Measurements from ENCODE around the gene EHMT1. TPM values are rescaled to one million over a fixed set of nuclear protein-coding genes. Genes with fewer than 3 reads are reported as not detected.

EHMT1 gene
- total and polyA plus RNA-seq, 2 of the 13 experiments (the other 11 are each of a cell fraction or from before 2014, with no cell fraction given): 23.0 to 27.1 TPM

GRCh38 chr9:137723783-137724445, 105.1 kb downstream of the EHMT1 start:
- no peak for FAIRE-seq
- CTCF ChIA-PET (ENCODE audit: low intra/inter-chr PET ratio, low total read pairs): no interaction called here
- POLR2A ChIA-PET: no interaction called here
- TF ChIP-seq MED13 (CRISPR knock-in tag; IDR thresholded peaks at IDR 0.05): no peak
- TF ChIP-seq ZNF772 (CRISPR knock-in tag; IDR thresholded peaks at IDR 0.05): no peak
- TF ChIP-seq POGK (CRISPR knock-in tag; conservative IDR thresholded peaks at IDR 0.05): no peak
- TF ChIP-seq ZNF737 (CRISPR knock-in tag; IDR thresholded peaks at IDR 0.05; ENCODE audit: borderline replicate concordance): no peak
- TF ChIP-seq DDIT3 (CRISPR knock-in tag; IDR thresholded peaks at IDR 0.05): no peak
- TF ChIP-seq SIN3B (IDR thresholded peaks at IDR 0.05; ENCODE audit: low read length): no peak
- no peak for TF ChIP-seq RORA (CRISPR knock-in tag; IDR thresholded peaks at IDR 0.05)
- TF ChIP-seq ZNF546 (CRISPR knock-in tag; conservative IDR thresholded peaks at IDR 0.05): no peak
- no peak for TF ChIP-seq RERE (CRISPR knock-in tag; IDR thresholded peaks at IDR 0.05; ENCODE audit: low read depth)
- TF ChIP-seq MAX (IDR thresholded peaks at IDR 0.05): no peak
- TF ChIP-seq MED1 (CRISPR knock-in tag; IDR thresholded peaks at IDR 0.05): no peak
- no peak for TF ChIP-seq PHF8 (CRISPR knock-in tag; IDR thresholded peaks at IDR 0.05)

More at GRCh38 chr9:137723783-137724445, 105.1 kb downstream of the EHMT1 start:
- 96% methylated on average over 9 of the region's 15 CpGs for WGBS (ENCODE audit: low lambda C conversion rate)
- intact Hi-C loops (cut with micrococcal nuclease; ENCODE audit: unreplicated experiment): no loop called here
- Histone ChIP-seq H4K20me1 (ENCODE audit: insufficient read depth, low read length) (no peaks in the 10 kb centered on the region), H3K4me3 (replicated peaks in 1 of 3; ENCODE audit: insufficient read depth in 1 of 3, low read depth in 2 of 3, low read length in 3 of 3) (no peak overlapping the region), H3K79me2 (ENCODE audit: insufficient read depth, low read length) (peaks cover 3% of the 10 kb centered on the region), H3K4me2 (ENCODE audit: low read depth, low read length) (no peak overlapping the region), H2AFZ (ENCODE audit: low read length) (no peak overlapping the region), H3K9ac (ENCODE audit: insufficient read depth, low read depth, low read length) (no peak overlapping the region), H3K36me3 (replicated peaks in 1 of 2; ENCODE audit: control insufficient read depth in 1 of 2, insufficient read depth in 2 of 2, low read length in 2 of 2) (peaks cover 12 to 33% of the 10 kb centered on the region in 2 experiments), H3K27ac (ENCODE audit: extremely low read length, insufficient read depth, low read length) (no peak overlapping the region), H3K4me1 (ENCODE audit: insufficient read depth, low read length) (no peaks in the 10 kb centered on the region), H3K9me3 (ENCODE audit: low read length) (no peaks in the 10 kb centered on the region), H3K27me3 (ENCODE audit: control insufficient read depth in 1 of 2, insufficient read depth in 2 of 2, low read length in 2 of 2) (no peaks in the 10 kb centered on the region)
- BruUV-seq (replicated peaks): no TSS peak
- DNase-seq (ENCODE audit: low spot score) (no peak), ATAC-seq (no peak)
- in situ Hi-C loops (cut with HindIII; ENCODE audit: extremely low pct_ligation_motif_present, low pct_unique_long_range_greater_than_20kb): no loop called here

All from HepG2 (cell line).